Activated naive CD8-positive, alpha-beta T cell treated with anti-CD3 and anti-CD28 coated beads for 36 hours (primary cell): ENCODE data around the gene RHEX. TPM values are rescaled to one million over a fixed set of nuclear protein-coding genes. Genes with fewer than 3 reads are reported as not detected.

Experiments used
- DNase-seq: peaks from one replicate; pipeline ENCODE4 v3.0.0; 2021
- H3K27ac Mint-ChIP-seq: one replicate; pipeline ENCODE4 v1.8.0; 2022; ENCODE audit warnings: mild to moderate bottlenecking, moderate library complexity, mixed read lengths
- H3K27me3 Mint-ChIP-seq: one replicate; pipeline ENCODE4 v1.8.0; 2022; ENCODE audit warnings: mild to moderate bottlenecking, mixed read lengths
- H3K36me3 Mint-ChIP-seq: one replicate; pipeline ENCODE4 v1.8.0; 2021; ENCODE audit warnings: mild to moderate bottlenecking, mixed read lengths
- H3K4me1 Mint-ChIP-seq: one replicate; pipeline ENCODE4 v1.8.0; 2021; ENCODE audit warnings: mixed read lengths
- H3K4me3 Mint-ChIP-seq: one replicate; pipeline ENCODE4 v1.8.0; 2022; ENCODE audit warnings: mild to moderate bottlenecking, moderate library complexity, mixed read lengths
- H3K9me3 Mint-ChIP-seq: one replicate; pipeline ENCODE4 v1.8.0; 2022; ENCODE audit warnings: mixed read lengths
- total RNA-seq, 2 experiments: library from RNA; stranded (reverse); gene quantifications; one replicate each; pipeline ENCODE4 v1.2.3, GENCODE V29; 2021

Gene RHEX
- total RNA-seq, 2 experiments from 2014 or later = not detected

- Mint-ChIP-seq H3K4me3 (no peak overlapping the region), H3K4me1 (no peaks in the 10 kb centered on the region), H3K9me3 (no peaks in the 10 kb centered on the region), H3K27me3 (peaks cover 8% of the 10 kb centered on the region), H3K27ac (no peak overlapping the region), H3K36me3 (no peaks in the 10 kb centered on the region)
- DNase-seq = no peak
These were observed 56.7 kb downstream of the RHEX start for GRCh38 chr1:206109718-206110117.

- Mint-ChIP-seq H3K4me3 (no peak overlapping the region), H3K9me3 (no peaks in the 10 kb centered on the region), H3K4me1 (no peaks in the 10 kb centered on the region), H3K27ac (no peak overlapping the region), H3K27me3 (peaks cover 8% of the 10 kb centered on the region), H3K36me3 (no peaks in the 10 kb centered on the region)
- no peak for DNase-seq
These were observed 57.2 kb downstream of the RHEX start for GRCh38 chr1:206110161-206110560.

- no peaks in the 10 kb centered on the region for H3K9me3 Mint-ChIP-seq
- H3K36me3 Mint-ChIP-seq = no peaks in the 10 kb centered on the region
- H3K4me1 Mint-ChIP-seq = no peaks in the 10 kb centered on the region
- H3K27ac Mint-ChIP-seq = no peak overlapping the region
- H3K27me3 Mint-ChIP-seq = peaks cover 10% of the 10 kb centered on the region
- no peak overlapping the region for H3K4me3 Mint-ChIP-seq
- DNase-seq = no peak
These were observed 57.8 kb downstream of the RHEX start for GRCh38 chr1:206110820-206111219.

GRCh38 chr1:206111271-206111927 is 58.4 kb downstream of the RHEX start:
- H3K4me3 Mint-ChIP-seq = no peak overlapping the region
- H3K36me3 Mint-ChIP-seq = no peaks in the 10 kb centered on the region
- no peaks in the 10 kb centered on the region for H3K9me3 Mint-ChIP-seq
- no peak for DNase-seq
- H3K27me3 Mint-ChIP-seq = peaks cover 15% of the 10 kb centered on the region
- H3K4me1 Mint-ChIP-seq = no peaks in the 10 kb centered on the region
- H3K27ac Mint-ChIP-seq = no peak overlapping the region

GRCh38 chr1:206112600-206113301 is 59.8 kb downstream of the RHEX start:
- no peaks in the 10 kb centered on the region for H3K9me3 Mint-ChIP-seq
- DNase-seq = no peak
- peaks cover 29% of the 10 kb centered on the region for H3K27me3 Mint-ChIP-seq
- no peak overlapping the region for H3K4me3 Mint-ChIP-seq
- no peaks in the 10 kb centered on the region for H3K36me3 Mint-ChIP-seq
- H3K4me1 Mint-ChIP-seq = peaks cover 7% of the 10 kb centered on the region
- H3K27ac Mint-ChIP-seq = no peak overlapping the region

DNA sequence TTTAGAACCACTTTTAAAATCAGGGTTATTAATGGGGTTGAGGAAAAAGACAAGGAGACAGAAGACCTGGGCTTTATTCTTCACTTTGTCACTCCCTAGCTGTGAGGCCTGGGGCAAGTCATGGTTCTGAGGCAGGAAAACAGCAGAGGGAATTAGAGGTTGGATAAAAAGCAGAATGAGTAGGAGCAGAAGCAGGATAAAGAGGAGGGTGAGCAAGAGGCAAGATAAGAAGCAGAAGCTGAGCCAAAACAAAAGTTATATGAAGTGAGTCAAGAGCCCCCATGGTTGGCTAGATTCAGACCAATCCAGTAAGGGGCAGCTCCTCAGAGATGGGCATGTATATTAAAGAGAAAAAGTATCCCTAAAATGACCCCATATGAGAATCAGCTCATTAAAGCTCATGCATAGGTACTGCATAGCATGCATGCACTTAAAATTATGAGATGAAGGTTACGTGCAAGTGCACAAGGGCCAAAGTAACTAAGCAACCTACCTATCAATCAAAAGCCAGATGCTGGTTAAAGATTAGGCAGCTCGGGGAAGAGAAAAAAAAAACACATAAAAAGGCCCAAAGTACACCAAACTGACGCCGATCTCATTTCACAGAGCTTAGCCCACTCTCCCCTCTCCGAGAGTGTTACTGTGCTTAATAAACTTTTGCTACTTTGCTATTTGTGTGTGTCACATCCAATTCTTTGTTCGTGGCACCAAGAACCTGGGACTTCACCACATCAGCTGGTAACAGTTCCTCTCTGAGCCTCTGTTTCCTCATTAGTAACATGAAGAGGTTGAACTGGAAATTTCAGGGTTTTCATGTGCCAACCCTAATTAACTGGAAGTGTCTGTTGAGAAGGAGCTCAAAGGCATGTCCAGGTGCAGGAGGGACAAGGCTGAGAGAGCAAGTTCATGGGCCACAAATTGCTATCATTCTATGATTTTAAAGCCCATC is 62.0 kb downstream of the RHEX start:
- H3K27ac Mint-ChIP-seq = no peak overlapping the region
- DNase-seq = no peak
- H3K4me1 Mint-ChIP-seq = peaks cover 8% of the 10 kb centered on the region
- no peaks in the 10 kb centered on the region for H3K36me3 Mint-ChIP-seq
- H3K4me3 Mint-ChIP-seq = no peak overlapping the region
- H3K9me3 Mint-ChIP-seq = peaks cover 1% of the 10 kb centered on the region
- peaks cover 45% of the 10 kb centered on the region for H3K27me3 Mint-ChIP-seq

- no peak for DNase-seq
- Mint-ChIP-seq H3K36me3 (no peaks in the 10 kb centered on the region), H3K9me3 (peaks cover 6% of the 10 kb centered on the region), H3K4me1 (peaks cover 8% of the 10 kb centered on the region), H3K27me3 (peaks cover 52% of the 10 kb centered on the region), H3K27ac (no peak overlapping the region), H3K4me3 (no peak overlapping the region)
These were observed 62.8 kb downstream of the RHEX start for GRCh38 chr1:206115791-206116190.

DNA sequence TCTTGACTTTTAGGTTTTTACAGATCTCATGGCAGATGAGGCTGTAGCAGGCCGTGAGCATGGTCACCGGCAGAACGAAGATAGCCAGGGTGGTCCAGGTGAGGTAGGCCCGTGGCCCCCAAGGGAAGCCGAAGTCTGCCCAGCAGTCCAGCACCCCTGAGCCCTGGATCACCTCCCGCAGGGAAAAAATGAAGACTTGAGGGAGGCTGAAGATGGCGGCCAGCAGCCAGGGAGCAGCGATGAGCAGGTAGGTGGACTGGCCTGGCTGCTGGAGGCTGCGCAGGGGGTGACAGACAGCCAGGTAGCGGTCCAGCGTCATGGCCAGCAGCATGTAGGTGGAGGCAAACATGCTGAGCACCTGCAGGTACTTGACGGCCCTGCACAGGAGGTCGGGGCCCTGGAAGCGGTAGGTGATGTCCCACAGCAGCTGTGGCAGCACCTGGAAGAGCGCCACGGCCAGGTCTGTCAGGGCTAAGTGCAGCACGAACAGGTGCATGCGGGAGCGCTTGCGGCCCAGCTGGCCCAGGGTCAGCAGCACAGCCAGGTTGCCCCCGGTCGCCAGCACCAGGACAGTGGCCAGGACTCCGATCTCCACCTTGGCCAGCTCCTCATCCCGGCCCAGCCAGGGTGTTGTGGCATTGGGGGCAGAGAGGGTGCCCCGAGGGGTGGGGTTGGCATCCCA is 63.4 kb downstream of the RHEX start:
- Mint-ChIP-seq H3K36me3 (peaks cover 2% of the 10 kb centered on the region), H3K4me3 (peak overlapping the region; percentile 49), H3K27ac (no peak overlapping the region), H3K4me1 (peaks cover 8% of the 10 kb centered on the region), H3K27me3 (peaks cover 56% of the 10 kb centered on the region), H3K9me3 (peaks cover 9% of the 10 kb centered on the region)
- no peak for DNase-seq

- Mint-ChIP-seq H3K36me3 (peaks cover 2% of the 10 kb centered on the region), H3K4me3 (peak overlapping the region; percentile 49), H3K4me1 (peaks cover 8% of the 10 kb centered on the region), H3K9me3 (peaks cover 13% of the 10 kb centered on the region), H3K27ac (no peak overlapping the region), H3K27me3 (peaks cover 57% of the 10 kb centered on the region)
- no peak for DNase-seq
These were observed 63.8 kb downstream of the RHEX start for GRCh38 chr1:206116873-206117150.

- peak; percentile 38 for DNase-seq
- Mint-ChIP-seq H3K27me3 (peaks cover 57% of the 10 kb centered on the region), H3K4me3 (peak within 1 kb of the TSS; percentile 54), H3K36me3 (peaks cover 2% of the 10 kb centered on the region), H3K27ac (no peak within 1 kb of the TSS), H3K4me1 (peaks cover 8% of the 10 kb centered on the region), H3K9me3 (peaks cover 17% of the 10 kb centered on the region)
These were observed 64.4 kb downstream of the RHEX start, which contains the start of gene AVPR1B for GRCh38 chr1:206117151-206117948. TSS of gene AVPR1B (minus strand) at chr1:206117388. CDS start at chr1:206116890, 498 bp downstream.

DNA sequence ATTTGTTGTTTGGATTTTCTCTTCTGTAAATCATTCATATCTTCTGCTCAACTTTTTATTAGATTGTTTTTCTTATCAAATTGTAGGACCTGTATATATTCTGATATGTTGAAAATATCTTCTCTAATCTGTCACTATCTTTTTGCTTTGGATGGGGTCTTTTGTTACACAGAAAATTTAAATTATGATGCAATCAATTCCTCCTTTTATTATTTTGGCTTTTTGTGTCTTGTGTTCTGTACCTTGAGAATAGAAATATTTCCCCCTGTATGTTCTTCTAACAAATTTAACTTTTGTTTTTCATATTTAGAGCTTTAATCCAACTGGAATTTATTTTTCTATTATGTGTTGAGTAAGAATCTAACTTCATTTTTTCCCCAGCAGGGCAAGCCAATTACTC is 67.4 kb downstream of the RHEX start:
- H3K27me3 Mint-ChIP-seq = peaks cover 56% of the 10 kb centered on the region
- H3K4me3 Mint-ChIP-seq = no peak overlapping the region
- H3K9me3 Mint-ChIP-seq = peaks cover 17% of the 10 kb centered on the region
- H3K36me3 Mint-ChIP-seq = peaks cover 2% of the 10 kb centered on the region
- DNase-seq = no peak
- H3K27ac Mint-ChIP-seq = no peak overlapping the region
- peaks cover 8% of the 10 kb centered on the region for H3K4me1 Mint-ChIP-seq

DNA sequence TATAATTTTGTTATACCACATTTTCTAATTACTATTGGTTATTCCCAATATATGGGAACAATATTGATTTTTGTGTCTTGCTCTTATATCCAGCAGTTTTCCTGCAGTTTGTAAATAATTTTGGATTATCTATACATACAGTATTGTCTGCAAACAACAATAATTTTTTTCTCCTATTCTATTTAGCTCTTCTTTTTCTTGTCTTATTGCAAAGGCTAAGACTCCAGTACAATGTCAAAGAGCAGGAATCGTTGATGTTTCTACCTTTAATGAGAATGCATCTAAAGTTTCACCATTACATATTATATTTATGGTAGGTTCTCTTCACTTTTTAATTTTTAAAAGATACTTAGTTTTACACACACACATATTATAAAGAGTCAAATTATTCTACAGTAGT is 68.3 kb downstream of the RHEX start:
- H3K27me3 Mint-ChIP-seq = peaks cover 55% of the 10 kb centered on the region
- H3K9me3 Mint-ChIP-seq = peaks cover 17% of the 10 kb centered on the region
- no peak for DNase-seq
- no peak overlapping the region for H3K27ac Mint-ChIP-seq
- H3K4me3 Mint-ChIP-seq = no peak overlapping the region
- H3K36me3 Mint-ChIP-seq = peaks cover 2% of the 10 kb centered on the region
- peaks cover 8% of the 10 kb centered on the region for H3K4me1 Mint-ChIP-seq

DNA sequence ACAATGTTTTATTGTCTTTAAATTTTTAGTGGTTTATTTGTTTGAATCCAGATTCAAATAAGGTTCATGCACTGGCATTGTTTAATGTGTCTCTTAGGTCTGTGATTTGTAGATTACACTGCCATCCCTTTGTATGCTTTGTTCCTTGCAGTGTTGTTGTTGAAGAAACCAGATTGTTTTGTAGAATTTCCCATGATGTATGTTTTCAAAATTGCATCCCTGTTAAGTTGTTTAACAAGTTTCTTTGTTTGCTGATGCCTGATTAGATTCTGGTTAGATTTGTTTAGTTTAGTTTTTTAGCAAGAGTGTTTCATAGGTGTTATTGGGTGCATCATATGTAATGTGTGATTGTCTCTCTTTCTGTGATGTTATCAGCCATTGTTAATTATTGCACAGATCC is 69.7 kb downstream of the RHEX start:
- H3K4me1 Mint-ChIP-seq = peaks cover 2% of the 10 kb centered on the region
- no peak for DNase-seq
- H3K36me3 Mint-ChIP-seq = peaks cover 2% of the 10 kb centered on the region
- H3K27me3 Mint-ChIP-seq = peaks cover 49% of the 10 kb centered on the region
- peaks cover 17% of the 10 kb centered on the region for H3K9me3 Mint-ChIP-seq
- no peak overlapping the region for H3K4me3 Mint-ChIP-seq
- no peak overlapping the region for H3K27ac Mint-ChIP-seq

GRCh38 chr1:206125346-206125745 is 72.4 kb downstream of the RHEX start:
- Mint-ChIP-seq H3K4me3 (no peak overlapping the region), H3K27ac (no peak overlapping the region), H3K27me3 (peaks cover 33% of the 10 kb centered on the region), H3K9me3 (peaks cover 14% of the 10 kb centered on the region), H3K4me1 (no peaks in the 10 kb centered on the region), H3K36me3 (peaks cover 2% of the 10 kb centered on the region)
- DNase-seq = no peak
